Prostate gland (tissue), 2 donors: Measurements from ENCODE around the gene DTNB.

Experiments used
- POLR2A ChIP-seq: fragments of 450-650 bp; IDR thresholded peaks from one replicate; pipeline ENCODE4 v1.6.1; 2016; ENCODE audit warnings: antibody characterized with exemption, mild to moderate bottlenecking
- TF ChIP-seq, protein P1 (sequence below), 4 experiments: fragments of 200-600 bp in 2 of 4; fragments of 450-650 bp in 2 of 4; sonication (generic) in 2 of 4; IDR thresholded peaks; 1 replicate in 3 of 4; 2 replicates in 1 of 4; pipeline ENCODE4 v1.5.1; 2016 to 2019; ENCODE audit warnings: antibody characterized with exemption in 4 of 4, mild to moderate bottlenecking in 2 of 4, moderate library complexity in 2 of 4

DNA sequence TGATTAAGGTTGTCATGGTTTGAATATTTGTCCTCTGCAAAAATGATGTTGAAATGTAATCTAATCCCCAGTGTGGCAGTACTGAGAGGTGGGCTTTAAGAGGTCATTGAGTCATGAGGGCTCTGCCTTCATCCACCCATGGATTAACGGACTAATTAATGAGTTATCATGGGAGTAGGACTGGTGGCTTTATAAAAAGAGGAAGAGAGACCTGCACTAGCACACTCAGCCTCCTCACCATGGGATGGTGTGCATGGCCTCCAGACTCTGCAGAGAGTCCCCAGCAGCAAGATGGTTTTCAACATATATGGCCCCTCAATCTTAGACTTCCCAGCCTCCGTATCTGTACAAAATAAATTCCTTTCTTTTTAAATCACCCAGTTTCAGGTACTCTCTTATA is 41.0 kb downstream of the DTNB start:
- TF ChIP-seq, protein P1, sequence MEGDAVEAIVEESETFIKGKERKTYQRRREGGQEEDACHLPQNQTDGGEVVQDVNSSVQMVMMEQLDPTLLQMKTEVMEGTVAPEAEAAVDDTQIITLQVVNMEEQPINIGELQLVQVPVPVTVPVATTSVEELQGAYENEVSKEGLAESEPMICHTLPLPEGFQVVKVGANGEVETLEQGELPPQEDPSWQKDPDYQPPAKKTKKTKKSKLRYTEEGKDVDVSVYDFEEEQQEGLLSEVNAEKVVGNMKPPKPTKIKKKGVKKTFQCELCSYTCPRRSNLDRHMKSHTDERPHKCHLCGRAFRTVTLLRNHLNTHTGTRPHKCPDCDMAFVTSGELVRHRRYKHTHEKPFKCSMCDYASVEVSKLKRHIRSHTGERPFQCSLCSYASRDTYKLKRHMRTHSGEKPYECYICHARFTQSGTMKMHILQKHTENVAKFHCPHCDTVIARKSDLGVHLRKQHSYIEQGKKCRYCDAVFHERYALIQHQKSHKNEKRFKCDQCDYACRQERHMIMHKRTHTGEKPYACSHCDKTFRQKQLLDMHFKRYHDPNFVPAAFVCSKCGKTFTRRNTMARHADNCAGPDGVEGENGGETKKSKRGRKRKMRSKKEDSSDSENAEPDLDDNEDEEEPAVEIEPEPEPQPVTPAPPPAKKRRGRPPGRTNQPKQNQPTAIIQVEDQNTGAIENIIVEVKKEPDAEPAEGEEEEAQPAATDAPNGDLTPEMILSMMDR (IDR thresholded peaks at IDR 0.05), result no peak
- no peak for TF ChIP-seq POLR2A
